ENCODE data around the gene HDAC4. TPM values are rescaled to one million over a fixed set of nuclear protein-coding genes. Genes with fewer than 3 reads are reported as not detected.
A peak's percentile ranks its signal among the peaks of the same experiment; 100 is the strongest.

The HDAC4 gene
- total and polyA plus RNA-seq, 2 of the 4 experiments (the other 2 are of a cell fraction): 4.1 to 7.2 TPM

DNA sequence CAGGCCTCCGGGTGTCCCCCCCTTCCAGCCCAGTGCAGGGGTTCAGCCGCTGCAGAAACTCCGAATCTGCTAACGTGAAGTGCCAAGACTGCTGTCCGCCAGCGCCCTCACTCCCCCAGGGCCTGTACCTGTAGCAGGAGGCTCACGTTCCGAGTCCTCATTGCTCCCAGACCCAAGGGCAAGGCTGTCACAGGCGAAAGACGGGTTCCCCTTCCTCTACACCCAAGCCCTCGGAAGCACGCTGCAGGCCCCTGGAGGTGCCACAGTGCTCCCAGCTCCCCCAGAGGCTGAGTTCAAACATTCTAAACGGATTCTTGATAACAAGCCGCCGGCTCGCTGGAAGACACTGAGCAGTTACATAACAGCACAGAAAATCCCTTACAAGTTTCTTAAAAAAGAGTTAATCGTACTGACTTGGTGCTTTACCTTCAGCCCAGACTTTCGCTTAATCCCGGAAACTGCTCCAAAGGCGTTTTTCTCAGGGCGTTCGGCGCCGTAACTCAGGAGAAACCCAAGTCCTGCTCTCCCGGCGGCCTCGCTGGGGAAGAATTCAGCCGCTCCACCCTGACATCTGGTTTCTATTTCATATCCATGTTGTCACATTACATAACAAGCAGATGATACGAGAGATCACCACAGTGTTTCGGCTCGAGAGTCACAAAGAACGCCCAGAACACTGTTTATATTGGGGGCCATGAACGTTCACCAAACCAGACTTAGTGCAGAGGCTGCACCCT, 92.0 kb downstream of the HDAC4 start:
- Histone ChIP-seq H2AK9ac (replicated peaks; ENCODE audit: low read depth, low read length, poor library complexity) (peak overlapping the region; percentile 97), H3K9me1 (ENCODE audit: insufficient read depth, low read length) (peaks cover 19% of the 10 kb centered on the region), H4K20me1 (ENCODE audit: insufficient read depth, low read length) (peaks cover 14% of the 10 kb centered on the region; the same call in 1 of the 2 replicates), H2BK20ac (ENCODE audit: low read depth, low read length) (0 out of 2 replicates have a peak overlapping the region, but pooled peaks have one; percentile 56), H4K91ac (ENCODE audit: insufficient read depth, low read depth, low read length) (peak overlapping the region; percentile 69), H3K4me2 (ENCODE audit: low read depth, low read length) (peak overlapping the region; percentile 77), H3K4ac (ENCODE audit: low read depth, low read length) (peak overlapping the region; percentile 73), H2BK5ac (ENCODE audit: low read depth, low read length, poor library complexity, severe bottlenecking) (peak overlapping the region; percentile 52), H2BK15ac (ENCODE audit: low read depth, low read length) (peak overlapping the region; percentile 15; the same call in 1 of the 3 replicates), H2AK5ac (ENCODE audit: low read depth, low read length) (peak overlapping the region; percentile 63), H3K9me3 (ENCODE audit: control insufficient read depth, insufficient read depth, low read length) (no peaks in the 10 kb centered on the region), H3K27me3 (ENCODE audit: control insufficient read depth, insufficient read depth, low read length) (no peaks in the 10 kb centered on the region), H3K14ac (replicated peaks; ENCODE audit: low read depth, low read length) (peak overlapping the region; percentile 78), H2AFZ (replicated peaks; ENCODE audit: low read length, poor library complexity) (peak overlapping the region; percentile 85), H3K4me1 (ENCODE audit: control insufficient read depth, insufficient read depth, low read length) (peaks cover 21% of the 10 kb centered on the region; the same call in 1 of the 2 replicates), H3K9ac (ENCODE audit: low read depth, low read length) (peak overlapping the region; percentile 50), H3K18ac (ENCODE audit: low read depth, low read length) (peak overlapping the region; percentile 62), H3K56ac (ENCODE audit: extremely low read depth, insufficient read depth, low read length) (peak overlapping the region; percentile 60), H4K5ac (ENCODE audit: low read depth, low read length) (peak overlapping the region; percentile 50), H3K36me3 (ENCODE audit: control insufficient read depth, insufficient read depth, low read length) (peaks cover 6% of the 10 kb centered on the region; the same call in 1 of the 2 replicates), H3K4me3 (ENCODE audit: insufficient read depth, low read depth, low read length) (peak overlapping the region; percentile 25), H3K79me1 (ENCODE audit: low read depth in 1 of 2, low read length in 2 of 2) (peaks cover 32 to 82% of the 10 kb centered on the region in 2 experiments), H2BK120ac (ENCODE audit: low read depth, low read length) (peak overlapping the region; percentile 81), H3K27ac (ENCODE audit: insufficient read depth, low read length) (peak overlapping the region; percentile 76), H4K8ac (ENCODE audit: low read depth in 2 of 2, low read length in 2 of 2) (peak overlapping the region; percentile 6 to 66; a peak in 3 of 4 replicates), H3K23ac (ENCODE audit: low read depth, low read length) (peak overlapping the region; percentile 69)
- ATAC-seq (ENCODE audit: low read depth): peak; percentile 83
- BruUV-seq (replicated peaks): no TSS peak
- in situ Hi-C loops (cut with MboI; ENCODE audit: low sequenced_read_pairs): no loop called here
- ChIA-PET CTCF (interaction anchor here (0.7 to 1.0 kb wide), 2 partner anchors 11 to 48 kb away, joined by 3 read pairs; no protein-coding TSS in a partner anchor), POLR2A (ENCODE audit: unreplicated experiment) (no interaction called here)
- TF ChIP-seq BHLHE40 (IDR thresholded peaks at IDR 0.05; ENCODE audit: low read depth, low read length) (no peak), POLR2A (IDR thresholded peaks at IDR 0.05; ENCODE audit: low read depth, low read length) (0 out of 2 replicates have a peak, but pooled peaks have one; percentile 29)
- WGBS, 2 experiments (ENCODE audit: extremely low coverage in 2 of 2, insufficient read length in 1 of 2): 11% methylated on average over 9 of the region's 33 CpGs; no CpG with 5 or more reads in 1 of the 2 experiments
- intact Hi-C loops (cut with micrococcal nuclease): no loop called here
- peak; percentile 80 for DNase-seq
- dilution Hi-C loops (cut with HindIII; ENCODE audit: low sequenced_read_pairs, unreplicated experiment): no loop called here

Data from IMR-90 (cell line).